HEK293 (cell line): ENCODE results near the gene TOR4A.

ENCODE experiments used
- FEZF1 ChIP-seq: fragments of 450-650 bp; formaldehyde crosslinking; IDR thresholded peaks from 2 replicates; pipeline ENCODE4 v1.5.1; 2016; ENCODE audit warnings: missing biosample characterization, missing genetic modification characterization
- GFI1B ChIP-seq: fragments of 450-650 bp; formaldehyde crosslinking; IDR thresholded peaks from 2 replicates; pipeline ENCODE4 v1.5.1; 2016; ENCODE audit warnings: missing biosample characterization, missing genetic modification characterization
- GLI4 ChIP-seq: fragments of 450-650 bp; formaldehyde crosslinking; IDR thresholded peaks from 2 replicates; pipeline ENCODE4 v1.5.1; 2016; ENCODE audit warnings: missing biosample characterization, missing genetic modification characterization
- KLF1 ChIP-seq: fragments of 450-650 bp; formaldehyde crosslinking; IDR thresholded peaks from 2 replicates; pipeline ENCODE4 v1.5.1; 2016; ENCODE audit warnings: missing biosample characterization, missing genetic modification characterization
- KLF16 ChIP-seq: fragments of 450-650 bp; formaldehyde crosslinking; IDR thresholded peaks from 2 replicates; pipeline ENCODE4 v1.5.1; 2017; ENCODE audit warnings: missing biosample characterization, missing genetic modification characterization
- MZF1 ChIP-seq: fragments of 450-650 bp; formaldehyde crosslinking; IDR thresholded peaks from 2 replicates; pipeline ENCODE4 v1.5.1; 2017; ENCODE audit warnings: missing biosample characterization, missing genetic modification characterization, borderline replicate concordance
- OVOL3 ChIP-seq: fragments of 450-650 bp; formaldehyde crosslinking; IDR thresholded peaks from 2 replicates; pipeline ENCODE4 v1.5.1; 2016; ENCODE audit warnings: missing biosample characterization, missing genetic modification characterization
- SALL2 ChIP-seq: fragments of 450-650 bp; formaldehyde crosslinking; IDR thresholded peaks from 2 replicates; pipeline ENCODE4 v1.5.0; 2017; ENCODE audit warnings: missing biosample characterization, mild to moderate bottlenecking, missing genetic modification characterization, borderline replicate concordance
- SCRT1 ChIP-seq: fragments of 450-650 bp; formaldehyde crosslinking; IDR thresholded peaks from 2 replicates; pipeline ENCODE4 v1.5.1; 2016; ENCODE audit warnings: missing biosample characterization, missing genetic modification characterization, borderline replicate concordance
- YY1 ChIP-seq: fragments of 450-650 bp; formaldehyde crosslinking; IDR thresholded peaks from 2 replicates; pipeline ENCODE4 v1.5.1; 2018; ENCODE audit warnings: missing biosample characterization, missing genetic modification characterization
- ZBTB1 ChIP-seq: fragments of 450-650 bp; formaldehyde crosslinking; IDR thresholded peaks from 2 replicates; pipeline ENCODE4 v1.5.1; 2016; ENCODE audit warnings: missing biosample characterization, missing genetic modification characterization
- ZBTB8A ChIP-seq: fragments of 450-650 bp; formaldehyde crosslinking; IDR thresholded peaks from 2 replicates; pipeline ENCODE4 v1.5.1; 2016; ENCODE audit warnings: missing biosample characterization, missing genetic modification characterization
- ZFHX2 ChIP-seq: fragments of 450-650 bp; formaldehyde crosslinking; conservative IDR thresholded peaks from 2 replicates; pipeline ENCODE4 v1.5.1; 2016; ENCODE audit warnings: missing biosample characterization, missing genetic modification characterization
- ZFP3 ChIP-seq: fragments of 450-650 bp; formaldehyde crosslinking; IDR thresholded peaks from 2 replicates; pipeline ENCODE4 v1.5.1; 2016; ENCODE audit warnings: low read depth, missing biosample characterization, missing genetic modification characterization
- ZIC2 ChIP-seq: fragments of 450-650 bp; formaldehyde crosslinking; IDR thresholded peaks from 2 replicates; pipeline ENCODE4 v1.5.1; 2016; ENCODE audit warnings: missing biosample characterization, missing genetic modification characterization
- ZNF157 ChIP-seq: fragments of 450-650 bp; formaldehyde crosslinking; IDR thresholded peaks from 2 replicates; pipeline ENCODE4 v1.5.1; 2016; ENCODE audit warnings: missing biosample characterization, missing genetic modification characterization
- ZNF174 ChIP-seq: fragments of 450-650 bp; formaldehyde crosslinking; IDR thresholded peaks from 2 replicates; pipeline ENCODE4 v1.5.0; 2017; ENCODE audit warnings: missing biosample characterization, mild to moderate bottlenecking, missing genetic modification characterization
- ZNF292 ChIP-seq: fragments of 450-650 bp; formaldehyde crosslinking; IDR thresholded peaks from 2 replicates; pipeline ENCODE4 v1.5.1; 2016; ENCODE audit warnings: low read depth, missing biosample characterization, missing genetic modification characterization, borderline replicate concordance
- ZNF423 ChIP-seq: fragments of 450-650 bp; formaldehyde crosslinking; IDR thresholded peaks from 2 replicates; pipeline ENCODE4 v1.5.1; 2016; ENCODE audit warnings: missing biosample characterization, missing genetic modification characterization
- ZNF501 ChIP-seq: fragments of 450-650 bp; formaldehyde crosslinking; IDR thresholded peaks from 2 replicates; pipeline ENCODE4 v1.5.1; 2016; ENCODE audit warnings: missing biosample characterization, missing genetic modification characterization
- ZNF514 ChIP-seq: fragments of 450-650 bp; formaldehyde crosslinking; IDR thresholded peaks from 2 replicates; pipeline ENCODE4 v1.5.1; 2016; ENCODE audit warnings: missing biosample characterization, missing genetic modification characterization
- ZNF530 ChIP-seq: fragments of 450-650 bp; formaldehyde crosslinking; IDR thresholded peaks from 2 replicates; pipeline ENCODE4 v1.5.1; 2016; ENCODE audit warnings: low read depth, missing biosample characterization, missing genetic modification characterization
- ZNF555 ChIP-seq: fragments of 450-650 bp; formaldehyde crosslinking; conservative IDR thresholded peaks from 2 replicates; pipeline ENCODE4 v1.5.1; 2017; ENCODE audit warnings: missing biosample characterization, mild to moderate bottlenecking, missing genetic modification characterization, inconsistent platforms
- ZNF596 ChIP-seq: fragments of 450-650 bp; IDR thresholded peaks from 2 replicates; pipeline ENCODE4 v1.5.0; 2018; ENCODE audit warnings: missing biosample characterization, mild to moderate bottlenecking, missing genetic modification characterization, moderate library complexity
- ZNF701 ChIP-seq: fragments of 450-650 bp; formaldehyde crosslinking; IDR thresholded peaks from 2 replicates; pipeline ENCODE4 v1.5.1; 2016; ENCODE audit warnings: missing biosample characterization, missing genetic modification characterization
- ZNF768 ChIP-seq: fragments of 450-650 bp; formaldehyde crosslinking; IDR thresholded peaks from 2 replicates; pipeline ENCODE4 v1.5.1; 2018; ENCODE audit warnings: missing biosample characterization, mild to moderate bottlenecking, missing genetic modification characterization
- ZNF791 ChIP-seq: fragments of 450-650 bp; formaldehyde crosslinking; IDR thresholded peaks from 2 replicates; pipeline ENCODE4 v1.5.1; 2016; ENCODE audit warnings: missing biosample characterization, missing genetic modification characterization
- ZSCAN16 ChIP-seq: fragments of 450-650 bp; formaldehyde crosslinking; IDR thresholded peaks from 2 replicates; pipeline ENCODE4 v1.5.1; 2016; ENCODE audit warnings: missing biosample characterization, missing genetic modification characterization
- ZSCAN23 ChIP-seq: fragments of 450-650 bp; formaldehyde crosslinking; IDR thresholded peaks from 2 replicates; pipeline ENCODE4 v1.5.1; 2016; ENCODE audit warnings: missing biosample characterization, missing genetic modification characterization
- TF ChIP-seq, protein P1 (sequence below): fragments of 450-650 bp; formaldehyde crosslinking; IDR thresholded peaks from 2 replicates; pipeline ENCODE4 v1.5.1; 2016; ENCODE audit warnings: missing biosample characterization, missing genetic modification characterization, low read depth
- TF ChIP-seq, protein P2 (sequence below): IDR thresholded peaks from 2 replicates; pipeline ENCODE4 v1.6.1; 2011; ENCODE audit warnings: mild to moderate bottlenecking, low read depth, low read length, borderline replicate concordance
- TF ChIP-seq, protein P3 (sequence below): fragments of 450-650 bp; formaldehyde crosslinking; IDR thresholded peaks from 2 replicates; pipeline ENCODE4 v1.5.1; 2016; ENCODE audit warnings: missing biosample characterization, missing genetic modification characterization
- TF ChIP-seq, protein P4 (sequence below): fragments of 450-650 bp; formaldehyde crosslinking; IDR thresholded peaks from 2 replicates; pipeline ENCODE4 v1.5.1; 2017; ENCODE audit warnings: missing biosample characterization, missing genetic modification characterization

The TOR4A gene

DNA sequence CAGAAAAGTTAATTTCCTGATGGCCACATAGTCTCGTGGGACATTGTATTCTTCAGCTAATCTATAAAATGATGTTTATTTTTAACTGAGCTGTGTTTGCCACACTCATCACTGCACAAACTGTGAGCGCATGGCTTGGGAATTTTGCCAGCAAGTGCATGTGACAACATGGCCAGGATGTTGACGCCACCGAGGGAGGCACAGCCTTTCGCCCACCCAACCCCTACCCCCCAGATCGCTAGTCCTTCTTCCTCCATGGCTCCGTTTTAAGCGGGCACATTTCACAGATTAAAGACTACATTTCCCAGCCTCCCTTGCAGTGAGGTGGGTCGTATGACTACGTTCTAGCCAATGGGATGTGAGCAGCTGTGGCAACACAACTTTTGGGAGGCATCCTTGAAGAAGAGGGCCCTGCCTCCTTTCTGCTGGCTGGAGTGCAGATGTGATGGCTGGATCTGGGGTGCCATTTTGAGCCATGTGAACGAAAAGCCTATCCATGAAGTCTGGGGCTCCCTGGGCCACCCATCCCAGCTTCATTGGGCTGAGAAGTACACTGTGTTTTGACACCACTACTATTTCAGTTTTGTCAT is 16.7 kb downstream of the TOR4A start (continued):
- 0 out of 2 replicates have a peak, but pooled peaks have one; percentile 32 for TF ChIP-seq ZBTB8A (tag by site-specific recombination)
- TF ChIP-seq, protein P1, sequence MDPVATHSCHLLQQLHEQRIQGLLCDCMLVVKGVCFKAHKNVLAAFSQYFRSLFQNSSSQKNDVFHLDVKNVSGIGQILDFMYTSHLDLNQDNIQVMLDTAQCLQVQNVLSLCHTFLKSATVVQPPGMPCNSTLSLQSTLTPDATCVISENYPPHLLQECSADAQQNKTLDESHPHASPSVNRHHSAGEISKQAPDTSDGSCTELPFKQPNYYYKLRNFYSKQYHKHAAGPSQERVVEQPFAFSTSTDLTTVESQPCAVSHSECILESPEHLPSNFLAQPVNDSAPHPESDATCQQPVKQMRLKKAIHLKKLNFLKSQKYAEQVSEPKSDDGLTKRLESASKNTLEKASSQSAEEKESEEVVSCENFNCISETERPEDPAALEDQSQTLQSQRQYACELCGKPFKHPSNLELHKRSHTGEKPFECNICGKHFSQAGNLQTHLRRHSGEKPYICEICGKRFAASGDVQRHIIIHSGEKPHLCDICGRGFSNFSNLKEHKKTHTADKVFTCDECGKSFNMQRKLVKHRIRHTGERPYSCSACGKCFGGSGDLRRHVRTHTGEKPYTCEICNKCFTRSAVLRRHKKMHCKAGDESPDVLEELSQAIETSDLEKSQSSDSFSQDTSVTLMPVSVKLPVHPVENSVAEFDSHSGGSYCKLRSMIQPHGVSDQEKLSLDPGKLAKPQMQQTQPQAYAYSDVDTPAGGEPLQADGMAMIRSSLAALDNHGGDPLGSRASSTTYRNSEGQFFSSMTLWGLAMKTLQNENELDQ (tag by site-specific recombination) = no peak
- TF ChIP-seq ZNF596 (tag by site-specific recombination) = no peak
- peak; percentile 38; the same call in 1 of the 2 replicates for TF ChIP-seq KLF16 (tag by site-specific recombination)
- no peak for TF ChIP-seq ZNF174 (tag by site-specific recombination)
- no peak for TF ChIP-seq ZFHX2 (tag by site-specific recombination)
- TF ChIP-seq, protein P2, sequence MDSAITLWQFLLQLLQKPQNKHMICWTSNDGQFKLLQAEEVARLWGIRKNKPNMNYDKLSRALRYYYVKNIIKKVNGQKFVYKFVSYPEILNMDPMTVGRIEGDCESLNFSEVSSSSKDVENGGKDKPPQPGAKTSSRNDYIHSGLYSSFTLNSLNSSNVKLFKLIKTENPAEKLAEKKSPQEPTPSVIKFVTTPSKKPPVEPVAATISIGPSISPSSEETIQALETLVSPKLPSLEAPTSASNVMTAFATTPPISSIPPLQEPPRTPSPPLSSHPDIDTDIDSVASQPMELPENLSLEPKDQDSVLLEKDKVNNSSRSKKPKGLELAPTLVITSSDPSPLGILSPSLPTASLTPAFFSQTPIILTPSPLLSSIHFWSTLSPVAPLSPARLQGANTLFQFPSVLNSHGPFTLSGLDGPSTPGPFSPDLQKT = no peak
- TF ChIP-seq ZSCAN16 (tag by site-specific recombination) = no peak
- TF ChIP-seq ZNF423 (tag by site-specific recombination) = no peak
- TF ChIP-seq ZFP3 (tag by site-specific recombination) = no peak
- no peak for TF ChIP-seq SALL2 (tag by site-specific recombination)
- no peak for TF ChIP-seq ZNF514 (tag by site-specific recombination)
- TF ChIP-seq ZNF157 (tag by site-specific recombination) = no peak
- TF ChIP-seq KLF1 (tag by site-specific recombination) = peak; percentile 11; the same call in 1 of the 2 replicates
- TF ChIP-seq ZIC2 (tag by site-specific recombination) = no peak
- no peak; the same call in 1 of the 2 replicates for TF ChIP-seq YY1 (tag by site-specific recombination)
- TF ChIP-seq ZNF768 (tag by site-specific recombination) = no peak
- TF ChIP-seq ZNF555 (tag by site-specific recombination) = no peak
- TF ChIP-seq, protein P3, sequence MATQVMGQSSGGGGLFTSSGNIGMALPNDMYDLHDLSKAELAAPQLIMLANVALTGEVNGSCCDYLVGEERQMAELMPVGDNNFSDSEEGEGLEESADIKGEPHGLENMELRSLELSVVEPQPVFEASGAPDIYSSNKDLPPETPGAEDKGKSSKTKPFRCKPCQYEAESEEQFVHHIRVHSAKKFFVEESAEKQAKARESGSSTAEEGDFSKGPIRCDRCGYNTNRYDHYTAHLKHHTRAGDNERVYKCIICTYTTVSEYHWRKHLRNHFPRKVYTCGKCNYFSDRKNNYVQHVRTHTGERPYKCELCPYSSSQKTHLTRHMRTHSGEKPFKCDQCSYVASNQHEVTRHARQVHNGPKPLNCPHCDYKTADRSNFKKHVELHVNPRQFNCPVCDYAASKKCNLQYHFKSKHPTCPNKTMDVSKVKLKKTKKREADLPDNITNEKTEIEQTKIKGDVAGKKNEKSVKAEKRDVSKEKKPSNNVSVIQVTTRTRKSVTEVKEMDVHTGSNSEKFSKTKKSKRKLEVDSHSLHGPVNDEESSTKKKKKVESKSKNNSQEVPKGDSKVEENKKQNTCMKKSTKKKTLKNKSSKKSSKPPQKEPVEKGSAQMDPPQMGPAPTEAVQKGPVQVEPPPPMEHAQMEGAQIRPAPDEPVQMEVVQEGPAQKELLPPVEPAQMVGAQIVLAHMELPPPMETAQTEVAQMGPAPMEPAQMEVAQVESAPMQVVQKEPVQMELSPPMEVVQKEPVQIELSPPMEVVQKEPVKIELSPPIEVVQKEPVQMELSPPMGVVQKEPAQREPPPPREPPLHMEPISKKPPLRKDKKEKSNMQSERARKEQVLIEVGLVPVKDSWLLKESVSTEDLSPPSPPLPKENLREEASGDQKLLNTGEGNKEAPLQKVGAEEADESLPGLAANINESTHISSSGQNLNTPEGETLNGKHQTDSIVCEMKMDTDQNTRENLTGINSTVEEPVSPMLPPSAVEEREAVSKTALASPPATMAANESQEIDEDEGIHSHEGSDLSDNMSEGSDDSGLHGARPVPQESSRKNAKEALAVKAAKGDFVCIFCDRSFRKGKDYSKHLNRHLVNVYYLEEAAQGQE = no peak
- TF ChIP-seq FEZF1 (tag by site-specific recombination) = no peak
- no peak for TF ChIP-seq ZNF530 (tag by site-specific recombination)
- TF ChIP-seq ZNF501 (tag by site-specific recombination) = no peak
- no peak for TF ChIP-seq ZBTB1 (tag by site-specific recombination)
- TF ChIP-seq GLI4 (tag by site-specific recombination) = no peak
- TF ChIP-seq SCRT1 (tag by site-specific recombination) = no peak
- TF ChIP-seq ZNF701 (tag by site-specific recombination) = no peak
- no peak for TF ChIP-seq MZF1 (tag by site-specific recombination)
- no peak for TF ChIP-seq GFI1B (tag by site-specific recombination)
- TF ChIP-seq, protein P4, sequence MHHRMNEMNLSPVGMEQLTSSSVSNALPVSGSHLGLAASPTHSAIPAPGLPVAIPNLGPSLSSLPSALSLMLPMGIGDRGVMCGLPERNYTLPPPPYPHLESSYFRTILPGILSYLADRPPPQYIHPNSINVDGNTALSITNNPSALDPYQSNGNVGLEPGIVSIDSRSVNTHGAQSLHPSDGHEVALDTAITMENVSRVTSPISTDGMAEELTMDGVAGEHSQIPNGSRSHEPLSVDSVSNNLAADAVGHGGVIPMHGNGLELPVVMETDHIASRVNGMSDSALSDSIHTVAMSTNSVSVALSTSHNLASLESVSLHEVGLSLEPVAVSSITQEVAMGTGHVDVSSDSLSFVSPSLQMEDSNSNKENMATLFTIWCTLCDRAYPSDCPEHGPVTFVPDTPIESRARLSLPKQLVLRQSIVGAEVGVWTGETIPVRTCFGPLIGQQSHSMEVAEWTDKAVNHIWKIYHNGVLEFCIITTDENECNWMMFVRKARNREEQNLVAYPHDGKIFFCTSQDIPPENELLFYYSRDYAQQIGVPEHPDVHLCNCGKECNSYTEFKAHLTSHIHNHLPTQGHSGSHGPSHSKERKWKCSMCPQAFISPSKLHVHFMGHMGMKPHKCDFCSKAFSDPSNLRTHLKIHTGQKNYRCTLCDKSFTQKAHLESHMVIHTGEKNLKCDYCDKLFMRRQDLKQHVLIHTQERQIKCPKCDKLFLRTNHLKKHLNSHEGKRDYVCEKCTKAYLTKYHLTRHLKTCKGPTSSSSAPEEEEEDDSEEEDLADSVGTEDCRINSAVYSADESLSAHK (tag by site-specific recombination) = no peak
- TF ChIP-seq ZNF292 (tag by site-specific recombination) = no peak
- 0 out of 2 replicates have a peak, but pooled peaks have one; percentile 57 for TF ChIP-seq ZSCAN23 (tag by site-specific recombination)
- no peak for TF ChIP-seq ZNF791 (tag by site-specific recombination)
- no peak for TF ChIP-seq OVOL3 (tag by site-specific recombination)
